Measurements from ENCODE around the gene TLK1. TPM values are rescaled to one million over a fixed set of nuclear protein-coding genes. Genes with fewer than 3 reads are reported as not detected.

The TLK1 gene
- total and polyA plus RNA-seq, 10 of the 15 experiments (the other 5 are each of a cell fraction or from before 2014, with no cell fraction given), result 25.1 to 126 (median 57.3) TPM

DNA sequence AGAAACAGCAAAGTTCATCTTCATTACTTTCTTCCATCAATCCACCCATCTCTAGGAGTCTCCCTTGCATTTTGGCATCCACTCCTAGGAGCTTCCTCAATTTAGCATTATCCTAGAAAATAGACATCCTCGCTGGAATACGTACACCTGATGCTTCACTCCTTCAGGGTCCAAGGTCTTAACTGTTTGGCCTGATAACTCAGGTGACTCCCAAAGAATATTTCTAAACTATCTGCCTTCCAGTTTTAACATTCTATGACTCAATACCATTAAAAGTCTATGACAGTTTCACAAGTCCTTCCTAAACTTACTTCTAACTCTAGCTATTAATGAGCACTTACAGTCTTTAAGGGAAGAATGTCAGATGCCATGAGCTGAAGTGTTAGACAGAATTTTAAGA, 26.5 kb upstream of the TLK1 start:
- Histone ChIP-seq H3K79me2 (ENCODE audit: control insufficient read depth, insufficient read depth, low read length) (no peaks in the 10 kb centered on the region), H3K4me2 (ENCODE audit: control insufficient read depth, insufficient read depth) (no peak overlapping the region), H2AFZ (ENCODE audit: control insufficient read depth, low read depth, low read length) (no peak overlapping the region), H3K27me3 (replicated peaks in 1 of 2; ENCODE audit: control insufficient read depth in 2 of 2, insufficient read depth in 2 of 2, low read length in 1 of 2) (no peaks in the 10 kb centered on the region), H3K27ac (ENCODE audit: control insufficient read depth, insufficient read depth) (no peak overlapping the region), H4K20me1 (ENCODE audit: control insufficient read depth, insufficient read depth) (no peaks in the 10 kb centered on the region), H3K9ac (ENCODE audit: control insufficient read depth, insufficient read depth, low read length) (no peak overlapping the region), H3K4me3 (no peak overlapping the region), H3K36me3 (ENCODE audit: control insufficient read depth in 2 of 2, insufficient read depth in 2 of 2, low read length in 1 of 2) (no peaks in the 10 kb centered on the region), H3K9me3 (replicated peaks; ENCODE audit: control insufficient read depth, insufficient read depth, low read length) (no peaks in the 10 kb centered on the region), H3K4me1 (ENCODE audit: control insufficient read depth, insufficient read depth, low read length) (no peaks in the 10 kb centered on the region)
- in situ Hi-C loops (cut with MboI) (no loop called here), intact Hi-C loops (cut with micrococcal nuclease; ENCODE audit: unreplicated experiment) (no loop called here)
- 97% methylated on average over 2 of the region's 2 CpGs for WGBS (ENCODE audit: insufficient coverage, insufficient replicate concordance, low lambda C conversion rate, missing lambda C conversion rate)
- no TSS peak for BruUV-seq (replicated peaks)
- TF ChIP-seq SRF (IDR thresholded peaks at IDR 0.05; ENCODE audit: low read depth in 2 of 2, low read length in 2 of 2) (no peak), SREBF2 (IDR thresholded peaks at IDR 0.05; ENCODE audit: low read length) (no peak), MEF2B (IDR thresholded peaks at IDR 0.05; ENCODE audit: partially characterized antibody, poor library complexity, severe bottlenecking) (no peak)
- SMC1A ChIA-PET (ENCODE audit: uncharacterized antibody, unreplicated experiment), result interaction anchor here (0.7 to 1.5 kb wide), 3 partner anchors 13 to 57 kb away, joined by 3 to 4 read pairs (median 3); no protein-coding TSS in a partner anchor
- FAIRE-seq (no peak), ATAC-seq (no peak), DNase-seq (ENCODE audit: low read depth, low spot score) (no peak)
- RAD21 ChIA-PET (ENCODE audit: unreplicated experiment), result no interaction called here
- CTCF ChIA-PET, result interaction anchor here (1.0 kb wide), 1 partner anchor 101 kb away, joined by 4 read pairs; no protein-coding TSS in a partner anchor
- POLR2A ChIA-PET, result no interaction called here

DNA sequence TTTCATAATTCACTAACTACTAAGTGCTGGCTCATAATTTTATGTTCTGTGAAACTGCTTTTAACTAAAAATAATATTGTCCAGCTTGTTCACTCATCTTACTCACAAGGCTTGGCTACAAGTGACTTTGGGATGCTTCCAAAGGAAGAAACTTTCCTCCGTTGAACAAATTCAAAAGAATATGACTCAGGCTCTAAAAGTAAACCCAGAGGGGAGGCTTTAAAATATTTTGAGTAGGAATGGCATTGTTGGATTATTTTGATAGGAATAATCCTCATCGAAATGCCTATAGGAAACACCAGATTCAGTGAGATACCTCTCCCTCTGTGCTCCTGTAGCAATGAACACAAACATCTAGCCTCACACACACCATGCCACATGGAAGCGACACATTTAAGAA, 25.2 kb upstream of the TLK1 start:
- WGBS (ENCODE audit: insufficient coverage, insufficient replicate concordance, low lambda C conversion rate, missing lambda C conversion rate), result 97% methylated on average over 3 of the region's 3 CpGs
- peaks cover 10% of the 10 kb centered on the region for H3K4me1 ChIP-seq (ENCODE audit: control insufficient read depth, insufficient read depth, low read length)
- ChIA-PET RAD21 (ENCODE audit: unreplicated experiment) (no interaction called here), CTCF (no interaction called here), POLR2A (no interaction called here), SMC1A (ENCODE audit: uncharacterized antibody, unreplicated experiment) (interaction anchor here (0.6 to 0.8 kb wide), 2 partner anchors 21 to 33 kb away, joined by 3 read pairs; no protein-coding TSS in a partner anchor)
- FAIRE-seq (no peak), ATAC-seq (no peak), DNase-seq (ENCODE audit: low read depth, low spot score) (no peak)
- no peaks in the 10 kb centered on the region for H3K27me3 ChIP-seq (replicated peaks in 1 of 2; ENCODE audit: control insufficient read depth in 2 of 2, insufficient read depth in 2 of 2, low read length in 1 of 2)
- no peak overlapping the region for H2AFZ ChIP-seq (ENCODE audit: control insufficient read depth, low read depth, low read length)
- no peaks in the 10 kb centered on the region for H3K79me2 ChIP-seq (ENCODE audit: control insufficient read depth, insufficient read depth, low read length)
- BruUV-seq (replicated peaks), result no TSS peak
- in situ Hi-C loops (cut with MboI), result no loop called here
- H3K27ac ChIP-seq (ENCODE audit: control insufficient read depth, insufficient read depth), result no peak overlapping the region
- H3K36me3 ChIP-seq (ENCODE audit: control insufficient read depth in 2 of 2, insufficient read depth in 2 of 2, low read length in 1 of 2), result no peaks in the 10 kb centered on the region
- no peak overlapping the region for H3K4me2 ChIP-seq (ENCODE audit: control insufficient read depth, insufficient read depth)
- no peaks in the 10 kb centered on the region for H3K9me3 ChIP-seq (replicated peaks; ENCODE audit: control insufficient read depth, insufficient read depth, low read length)
- no peaks in the 10 kb centered on the region for H4K20me1 ChIP-seq (ENCODE audit: control insufficient read depth, insufficient read depth)
- H3K9ac ChIP-seq (ENCODE audit: control insufficient read depth, insufficient read depth, low read length), result no peak overlapping the region
- intact Hi-C loops (cut with micrococcal nuclease; ENCODE audit: unreplicated experiment), result no loop called here
- no peak overlapping the region for H3K4me3 ChIP-seq
- TF ChIP-seq, protein P1, sequence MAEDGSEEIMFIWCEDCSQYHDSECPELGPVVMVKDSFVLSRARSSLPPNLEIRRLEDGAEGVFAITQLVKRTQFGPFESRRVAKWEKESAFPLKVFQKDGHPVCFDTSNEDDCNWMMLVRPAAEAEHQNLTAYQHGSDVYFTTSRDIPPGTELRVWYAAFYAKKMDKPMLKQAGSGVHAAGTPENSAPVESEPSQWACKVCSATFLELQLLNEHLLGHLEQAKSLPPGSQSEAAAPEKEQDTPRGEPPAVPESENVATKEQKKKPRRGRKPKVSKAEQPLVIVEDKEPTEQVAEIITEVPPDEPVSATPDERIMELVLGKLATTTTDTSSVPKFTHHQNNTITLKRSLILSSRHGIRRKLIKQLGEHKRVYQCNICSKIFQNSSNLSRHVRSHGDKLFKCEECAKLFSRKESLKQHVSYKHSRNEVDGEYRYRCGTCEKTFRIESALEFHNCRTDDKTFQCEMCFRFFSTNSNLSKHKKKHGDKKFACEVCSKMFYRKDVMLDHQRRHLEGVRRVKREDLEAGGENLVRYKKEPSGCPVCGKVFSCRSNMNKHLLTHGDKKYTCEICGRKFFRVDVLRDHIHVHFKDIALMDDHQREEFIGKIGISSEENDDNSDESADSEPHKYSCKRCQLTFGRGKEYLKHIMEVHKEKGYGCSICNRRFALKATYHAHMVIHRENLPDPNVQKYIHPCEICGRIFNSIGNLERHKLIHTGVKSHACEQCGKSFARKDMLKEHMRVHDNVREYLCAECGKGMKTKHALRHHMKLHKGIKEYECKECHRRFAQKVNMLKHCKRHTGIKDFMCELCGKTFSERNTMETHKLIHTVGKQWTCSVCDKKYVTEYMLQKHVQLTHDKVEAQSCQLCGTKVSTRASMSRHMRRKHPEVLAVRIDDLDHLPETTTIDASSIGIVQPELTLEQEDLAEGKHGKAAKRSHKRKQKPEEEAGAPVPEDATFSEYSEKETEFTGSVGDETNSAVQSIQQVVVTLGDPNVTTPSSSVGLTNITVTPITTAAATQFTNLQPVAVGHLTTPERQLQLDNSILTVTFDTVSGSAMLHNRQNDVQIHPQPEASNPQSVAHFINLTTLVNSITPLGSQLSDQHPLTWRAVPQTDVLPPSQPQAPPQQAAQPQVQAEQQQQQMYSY (CRISPR knock-in tag; IDR thresholded peaks at IDR 0.05), result no peak
- TF ChIP-seq, protein P2, sequence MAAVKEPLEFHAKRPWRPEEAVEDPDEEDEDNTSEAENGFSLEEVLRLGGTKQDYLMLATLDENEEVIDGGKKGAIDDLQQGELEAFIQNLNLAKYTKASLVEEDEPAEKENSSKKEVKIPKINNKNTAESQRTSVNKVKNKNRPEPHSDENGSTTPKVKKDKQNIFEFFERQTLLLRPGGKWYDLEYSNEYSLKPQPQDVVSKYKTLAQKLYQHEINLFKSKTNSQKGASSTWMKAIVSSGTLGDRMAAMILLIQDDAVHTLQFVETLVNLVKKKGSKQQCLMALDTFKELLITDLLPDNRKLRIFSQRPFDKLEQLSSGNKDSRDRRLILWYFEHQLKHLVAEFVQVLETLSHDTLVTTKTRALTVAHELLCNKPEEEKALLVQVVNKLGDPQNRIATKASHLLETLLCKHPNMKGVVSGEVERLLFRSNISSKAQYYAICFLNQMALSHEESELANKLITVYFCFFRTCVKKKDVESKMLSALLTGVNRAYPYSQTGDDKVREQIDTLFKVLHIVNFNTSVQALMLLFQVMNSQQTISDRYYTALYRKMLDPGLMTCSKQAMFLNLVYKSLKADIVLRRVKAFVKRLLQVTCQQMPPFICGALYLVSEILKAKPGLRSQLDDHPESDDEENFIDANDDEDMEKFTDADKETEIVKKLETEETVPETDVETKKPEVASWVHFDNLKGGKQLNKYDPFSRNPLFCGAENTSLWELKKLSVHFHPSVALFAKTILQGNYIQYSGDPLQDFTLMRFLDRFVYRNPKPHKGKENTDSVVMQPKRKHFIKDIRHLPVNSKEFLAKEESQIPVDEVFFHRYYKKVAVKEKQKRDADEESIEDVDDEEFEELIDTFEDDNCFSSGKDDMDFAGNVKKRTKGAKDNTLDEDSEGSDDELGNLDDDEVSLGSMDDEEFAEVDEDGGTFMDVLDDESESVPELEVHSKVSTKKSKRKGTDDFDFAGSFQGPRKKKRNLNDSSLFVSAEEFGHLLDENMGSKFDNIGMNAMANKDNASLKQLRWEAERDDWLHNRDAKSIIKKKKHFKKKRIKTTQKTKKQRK (IDR thresholded peaks at IDR 0.05; ENCODE audit: low read depth, low read length), result no peak
- TF ChIP-seq RAD21 (IDR thresholded peaks at IDR 0.05; ENCODE audit: insufficient read depth, low read depth, low read length) (no peak), NR2C2 (IDR thresholded peaks at IDR 0.05; ENCODE audit: borderline replicate concordance, control insufficient read depth, insufficient read length, low read depth) (no peak)
- TF ChIP-seq, protein P3, sequence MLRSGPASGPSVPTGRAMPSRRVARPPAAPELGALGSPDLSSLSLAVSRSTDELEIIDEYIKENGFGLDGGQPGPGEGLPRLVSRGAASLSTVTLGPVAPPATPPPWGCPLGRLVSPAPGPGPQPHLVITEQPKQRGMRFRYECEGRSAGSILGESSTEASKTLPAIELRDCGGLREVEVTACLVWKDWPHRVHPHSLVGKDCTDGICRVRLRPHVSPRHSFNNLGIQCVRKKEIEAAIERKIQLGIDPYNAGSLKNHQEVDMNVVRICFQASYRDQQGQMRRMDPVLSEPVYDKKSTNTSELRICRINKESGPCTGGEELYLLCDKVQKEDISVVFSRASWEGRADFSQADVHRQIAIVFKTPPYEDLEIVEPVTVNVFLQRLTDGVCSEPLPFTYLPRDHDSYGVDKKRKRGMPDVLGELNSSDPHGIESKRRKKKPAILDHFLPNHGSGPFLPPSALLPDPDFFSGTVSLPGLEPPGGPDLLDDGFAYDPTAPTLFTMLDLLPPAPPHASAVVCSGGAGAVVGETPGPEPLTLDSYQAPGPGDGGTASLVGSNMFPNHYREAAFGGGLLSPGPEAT (IDR thresholded peaks at IDR 0.05; ENCODE audit: low read depth), result no peak
